ENCODE data around the gene HECTD2.

DNA sequence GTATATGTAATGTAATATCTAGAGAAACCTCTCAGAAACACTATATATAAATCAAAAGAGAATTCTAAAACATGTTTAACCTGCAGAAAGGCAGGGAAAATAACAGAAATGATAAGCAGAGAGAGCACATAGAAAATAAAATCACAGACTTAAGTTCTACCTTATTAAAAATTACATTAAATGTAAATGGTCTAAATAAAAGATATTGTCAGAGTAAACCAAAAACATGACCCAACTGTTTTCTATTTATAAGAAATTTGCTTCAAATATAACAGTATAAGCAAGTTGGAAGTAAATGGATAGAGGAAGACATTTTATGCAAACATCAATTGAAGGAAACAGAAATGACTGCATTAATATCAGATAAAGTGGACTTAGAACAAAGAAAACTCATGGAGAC, 43.4 kb downstream of the HECTD2 start:
- TF ChIP-seq POLR2A (IDR thresholded peaks at IDR 0.05; ENCODE audit: low read depth, low read length) (no peak), POLR2AphosphoS5 (IDR thresholded peaks at IDR 0.05; ENCODE audit: low read depth, low read length) (no peak)

All from GM12892 (cell line).